HFFc6 (cell line): ENCODE measurements around the gene NXF1. TPM values are rescaled to one million over a fixed set of nuclear protein-coding genes. Genes with fewer than 3 reads are reported as not detected.

ENCODE experiments used
- DNase-seq: peaks from one replicate; pipeline ENCODE4 v3.0.0-alpha.2; 2018
- H3K27ac Mint-ChIP-seq: 2 replicates; pipeline ENCODE4 v1.8.0; 2020; ENCODE audit warnings: mild to moderate bottlenecking, mixed read lengths
- H3K27me3 Mint-ChIP-seq: 2 replicates; pipeline ENCODE4 v1.8.0; 2021; ENCODE audit warnings: mild to moderate bottlenecking, moderate library complexity, mixed read lengths; ENCODE audit not compliant: insufficient read depth
- H3K36me3 Mint-ChIP-seq: 2 replicates; pipeline ENCODE4 v1.8.0; 2021; ENCODE audit warnings: low read depth, mixed read lengths
- H3K4me1 Mint-ChIP-seq: 2 replicates; pipeline ENCODE4 v1.8.0; 2020; ENCODE audit warnings: low read depth, mixed read lengths
- H3K4me3 Mint-ChIP-seq: 2 replicates; pipeline ENCODE4 v1.8.0; 2020; ENCODE audit warnings: mild to moderate bottlenecking, moderate library complexity, mixed read lengths
- H3K9me3 Mint-ChIP-seq: 2 replicates; pipeline ENCODE4 v1.8.0; 2020; ENCODE audit warnings: mild to moderate bottlenecking, mixed read lengths
- CTCF ChIP-seq: fragments of 200-600 bp; sonication (generic); IDR thresholded peaks from 2 replicates; pipeline ENCODE4 v1.5.0; 2021; ENCODE audit warnings: antibody characterized with exemption, mild to moderate bottlenecking
- total RNA-seq, 6 experiments: library from RNA; stranded (reverse); fragmentation: NEBNext Ultra II Directional; extraction: Animal tissue kit (Norgen Biotek cat#: 25700); gene quantifications; 2 replicates in 1 of 6; 3 replicates in 5 of 6; pipeline ENCODE4 v1.2.3, GENCODE V29; 2021

Gene NXF1
- total RNA-seq, 6 experiments from 2014 or later, result 51.5 to 57.7 (median 55.0) TPM

GRCh38 chr11:62757846-62758788, 47.1 kb downstream of the NXF1 start:
- H3K36me3 Mint-ChIP-seq, result peaks cover 4% of the 10 kb centered on the region
- H3K27ac Mint-ChIP-seq, result no peak overlapping the region
- H3K4me3 Mint-ChIP-seq, result no peak overlapping the region
- no peak for DNase-seq
- H3K4me1 Mint-ChIP-seq, result peaks cover 22% of the 10 kb centered on the region
- peaks cover 6% of the 10 kb centered on the region for H3K27me3 Mint-ChIP-seq
- TF ChIP-seq CTCF, result no peak
- no peaks in the 10 kb centered on the region for H3K9me3 Mint-ChIP-seq

- Mint-ChIP-seq H3K27ac (no peak overlapping the region; the same call in 1 of the 2 replicates), H3K4me1 (peaks cover 5% of the 10 kb centered on the region; the same call in 1 of the 2 replicates), H3K9me3 (no peaks in the 10 kb centered on the region), H3K36me3 (peaks cover 4% of the 10 kb centered on the region; the same call in 1 of the 2 replicates), H3K27me3 (peaks cover 6% of the 10 kb centered on the region), H3K4me3 (no peak overlapping the region)
- TF ChIP-seq CTCF, result no peak
- DNase-seq, result no peak
Observed at GRCh38 chr11:62755086-62755615, 50.1 kb downstream of the NXF1 start.

- Mint-ChIP-seq H3K36me3 (peaks cover 8% of the 10 kb centered on the region; the same call in 1 of the 2 replicates), H3K9me3 (no peaks in the 10 kb centered on the region), H3K27me3 (peaks cover 6% of the 10 kb centered on the region), H3K4me3 (peak within 1 kb of the TSS; percentile 99), H3K27ac (peak within 1 kb of the TSS; percentile 98), H3K4me1 (peaks cover 5% of the 10 kb centered on the region; the same call in 1 of the 2 replicates)
- no peak for TF ChIP-seq CTCF
- DNase-seq, result peak; percentile 99
Observed at GRCh38 chr11:62753736-62754603, 51.3 kb downstream of the NXF1 start, which contains the start of gene ZBTB3. TSS of gene ZBTB3 (minus strand) at chr11:62754160. CDS start at chr11:62753664, 496 bp downstream.

- no peak for DNase-seq
- no peaks in the 10 kb centered on the region for H3K9me3 Mint-ChIP-seq
- H3K27ac Mint-ChIP-seq, result peak overlapping the region; percentile 98; the same call in 1 of the 2 replicates
- TF ChIP-seq CTCF, result no peak
- peaks cover 10% of the 10 kb centered on the region; the same call in 1 of the 2 replicates for H3K36me3 Mint-ChIP-seq
- peaks cover 5% of the 10 kb centered on the region; the same call in 1 of the 2 replicates for H3K4me1 Mint-ChIP-seq
- peak overlapping the region; percentile 99 for H3K4me3 Mint-ChIP-seq
- H3K27me3 Mint-ChIP-seq, result peaks cover 6% of the 10 kb centered on the region
Observed at GRCh38 chr11:62752994-62753735, 52.1 kb downstream of the NXF1 start.
